ENCODE measurements around the gene TEX14. TPM values are rescaled to one million over a fixed set of nuclear protein-coding genes. Genes with fewer than 3 reads are reported as not detected.

The TEX14 gene
- total and polyA plus RNA-seq, 10 of the 15 experiments (the other 5 are each of a cell fraction or from before 2014, with no cell fraction given) = 0.15 to 1.3 (median 0.66) TPM

GRCh38 chr17:58517928-58518609 is 173.8 kb downstream of the TEX14 start (continued):
- TF ChIP-seq MEF2A (IDR thresholded peaks at IDR 0.05; ENCODE audit: insufficient read depth, low read depth, low read length) (no peak), CUX1 (IDR thresholded peaks at IDR 0.05; ENCODE audit: insufficient replicate concordance, low read depth, low read length) (no peak), ZNF207 (IDR thresholded peaks at IDR 0.05; ENCODE audit: borderline replicate concordance) (peak; percentile 62; the same call in 1 of the 2 replicates), SMARCA5 (IDR thresholded peaks at IDR 0.05) (no peak), KDM1A (IDR thresholded peaks at IDR 0.05; ENCODE audit: borderline replicate concordance) (no peak), KLF5 (IDR thresholded peaks at IDR 0.05; ENCODE audit: partially characterized antibody) (no peak), EZH2 (IDR thresholded peaks at IDR 0.05; ENCODE audit: borderline replicate concordance, control insufficient read depth, low read depth, low read length) (no peak), LARP7 (IDR thresholded peaks at IDR 0.05) (0 out of 2 replicates have a peak, but pooled peaks have one; percentile 34), RELB (IDR thresholded peaks at IDR 0.05; ENCODE audit: low read depth) (peak; percentile 97), PML (IDR thresholded peaks at IDR 0.05; ENCODE audit: low read length) (peak; percentile 41; the same call in 1 of the 2 replicates), ELK1 (IDR thresholded peaks at IDR 0.05; ENCODE audit: low read depth, low read length) (peak; percentile 97), SKIL (IDR thresholded peaks at IDR 0.05; ENCODE audit: low read depth, poor library complexity, severe bottlenecking) (no peak), ZSCAN29 (IDR thresholded peaks at IDR 0.05) (no peak), ZNF384 (IDR thresholded peaks at IDR 0.05; ENCODE audit: borderline replicate concordance, low read depth, low read length) (no peak), CBX5 (IDR thresholded peaks at IDR 0.05; ENCODE audit: low read depth) (no peak), TARDBP (IDR thresholded peaks at IDR 0.05; ENCODE audit: borderline replicate concordance) (no peak), YBX1 (IDR thresholded peaks at IDR 0.05) (no peak), IRF3 (IDR thresholded peaks at IDR 0.05) (peak; percentile 97), CBX3 (IDR thresholded peaks at IDR 0.05; ENCODE audit: borderline replicate concordance, low read depth) (no peak)

All from GM12878 (cell line).